Neuronal stem cell (in vitro differentiated cells): ENCODE results near the gene MYO9A.

Source experiments
- DNase-seq: peaks from one replicate; pipeline ENCODE4 v3.0.0-alpha.2; 2013; ENCODE audit warnings: low spot score
- H2AFZ ChIP-seq: one replicate; pipeline ENCODE4 v1.6.1; 2013; ENCODE audit warnings: mild to moderate bottlenecking, low read length, inconsistent platforms
- H2AK5ac ChIP-seq: 2 replicates; pipeline ENCODE4 v1.6.1; 2013; ENCODE audit warnings: low read depth, mild to moderate bottlenecking, inconsistent platforms, low read length, moderate library complexity, mixed read lengths
- H2BK120ac ChIP-seq: 2 replicates; pipeline ENCODE4 v1.6.1; 2013; ENCODE audit warnings: low read depth, mild to moderate bottlenecking, inconsistent platforms, low read length, moderate library complexity, mixed read lengths
- H2BK12ac ChIP-seq: one replicate; pipeline ENCODE4 v1.6.1; 2013; ENCODE audit warnings: low read length, inconsistent platforms
- H2BK15ac ChIP-seq: 2 replicates; pipeline ENCODE4 v1.6.1; 2013; ENCODE audit warnings: mild to moderate bottlenecking, low read length, inconsistent platforms, mixed read lengths
- H2BK5ac ChIP-seq: one replicate; pipeline ENCODE4 v1.6.1; 2013; ENCODE audit warnings: inconsistent platforms, mild to moderate bottlenecking, low read length, moderate library complexity
- H3K14ac ChIP-seq: one replicate; pipeline ENCODE4 v1.6.1; 2013; ENCODE audit warnings: low read length, inconsistent platforms
- H3K18ac ChIP-seq: 2 replicates; pipeline ENCODE4 v1.6.1; 2013; ENCODE audit warnings: low read length, inconsistent platforms
- H3K23ac ChIP-seq: 2 replicates; pipeline ENCODE4 v1.6.1; 2013; ENCODE audit warnings: low read depth, mild to moderate bottlenecking, mixed read lengths, low read length, inconsistent platforms; ENCODE audit not compliant: poor library complexity
- H3K27ac ChIP-seq: replicated peaks from 3 replicates; pipeline ENCODE4 v1.5.1; 2013; ENCODE audit warnings: low read length, inconsistent platforms
- H3K27me3 ChIP-seq, 3 experiments: 2 replicates each; pipeline ENCODE4 v1.6.1; 2013; ENCODE audit warnings: low read length in 3 of 3, mild to moderate bottlenecking in 2 of 3, inconsistent platforms in 1 of 3, low read depth in 1 of 3, mixed read lengths in 1 of 3, moderate library complexity in 1 of 3; ENCODE audit not compliant: control insufficient read depth in 3 of 3, insufficient read depth in 3 of 3
- H3K36me3 ChIP-seq, 2 donors: replicated peaks in 1 of 2; 2 replicates each; pipeline ENCODE4 v1.6.1; 2013; ENCODE audit warnings: low read length in 2 of 2; ENCODE audit not compliant: control insufficient read depth in 2 of 2, insufficient read depth in 2 of 2
- H3K4ac ChIP-seq: 2 replicates; pipeline ENCODE4 v1.6.1; 2013; ENCODE audit warnings: inconsistent platforms, mild to moderate bottlenecking, low read length, moderate library complexity
- H3K4me1 ChIP-seq, 2 donors: 1 replicate in 1 of 2; 2 replicates in 1 of 2; pipeline ENCODE4 v1.6.1; 2013; ENCODE audit warnings: low read length in 2 of 2, low read depth in 1 of 2; ENCODE audit not compliant: control insufficient read depth in 2 of 2, insufficient read depth in 1 of 2
- H3K4me2 ChIP-seq: one replicate; pipeline ENCODE4 v1.6.1; 2013; ENCODE audit warnings: mild to moderate bottlenecking, low read length, inconsistent platforms; ENCODE audit not compliant: insufficient read depth, poor library complexity, severe bottlenecking
- H3K4me3 ChIP-seq, 2 donors: 2 replicates each; pipeline ENCODE4 v1.5.1; 2013; ENCODE audit warnings: low read length in 2 of 2, mild to moderate bottlenecking in 2 of 2, inconsistent platforms in 1 of 2, moderate library complexity in 1 of 2
- H3K79me1 ChIP-seq: one replicate; pipeline ENCODE4 v1.6.1; 2013; ENCODE audit warnings: low read depth, mild to moderate bottlenecking, inconsistent platforms, low read length, moderate library complexity
- H3K9ac ChIP-seq: one replicate; pipeline ENCODE4 v1.6.1; 2013; ENCODE audit warnings: mild to moderate bottlenecking, low read depth, low read length, inconsistent platforms; ENCODE audit not compliant: poor library complexity
- H3K9me3 ChIP-seq, 2 donors: replicated peaks in 1 of 2; 2 replicates each; pipeline versions ENCODE3 to v1.6.1; 2013; ENCODE audit warnings: low read length in 2 of 2, mild to moderate bottlenecking in 2 of 2, inconsistent platforms in 1 of 2, low read depth in 1 of 2, mixed read lengths in 1 of 2, moderate library complexity in 1 of 2; ENCODE audit not compliant: control insufficient read depth in 2 of 2, insufficient read depth in 1 of 2
- H4K8ac ChIP-seq: one replicate; pipeline ENCODE4 v1.6.1; 2013; ENCODE audit warnings: low read depth, mild to moderate bottlenecking, inconsistent platforms, low read length, moderate library complexity
- H4K91ac ChIP-seq: one replicate; pipeline ENCODE4 v1.6.1; 2013; ENCODE audit warnings: low read length, low read depth, mild to moderate bottlenecking, inconsistent platforms; ENCODE audit not compliant: poor library complexity
- WGBS, 2 donors: extraction: QIAGEN DNeasy Blood & Tissue Kit; methylation state at CpG; one replicate each; pipeline ENCODE4 v1.1.7; 2013; ENCODE audit warnings: missing lambda C conversion rate in 2 of 2, mixed read lengths in 1 of 2; ENCODE audit not compliant: insufficient read length in 2 of 2, insufficient replicate concordance in 1 of 2; ENCODE audit errors: extremely low coverage in 2 of 2; 5-methylcytosine and 5-hydroxymethylcytosine counted together

MYO9A gene

DNA sequence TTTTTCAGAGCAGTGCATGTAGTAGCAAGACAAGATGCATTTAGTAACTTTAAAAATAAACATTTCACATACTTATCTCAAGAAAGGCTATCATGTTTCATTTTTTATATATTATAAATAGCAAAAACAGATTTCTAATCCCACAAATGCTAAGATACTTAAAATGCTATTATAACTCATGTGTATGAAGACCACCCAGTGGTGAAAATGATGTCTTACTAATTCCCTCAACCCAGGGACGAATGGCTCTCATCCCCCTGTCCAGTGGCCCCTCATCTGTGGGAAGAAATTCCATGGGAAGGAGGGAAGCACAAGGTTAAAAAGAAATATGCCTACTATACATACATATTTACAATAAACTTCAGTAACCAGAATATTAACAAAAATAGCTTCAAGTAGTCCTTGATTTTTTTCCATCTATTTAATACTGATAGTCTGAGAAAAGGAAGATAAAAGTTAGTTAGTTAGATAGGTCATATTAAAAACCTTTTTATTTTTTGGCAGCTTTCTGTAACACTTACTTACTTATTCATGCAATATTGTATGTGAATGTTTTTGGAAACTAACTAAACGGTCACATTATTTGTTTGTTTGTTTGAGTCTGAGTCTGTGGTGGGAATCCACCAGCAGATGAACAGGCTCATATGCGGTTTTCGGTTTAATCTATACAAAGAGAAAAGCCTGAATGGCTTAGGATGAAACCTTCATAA is 292.8 kb downstream of the MYO9A start:
- H3K23ac ChIP-seq, result no peak overlapping the region
- no CpG with 5 or more reads among the region's 4 CpGs for WGBS, 2 donors
- DNase-seq, result no peak
- H3K4me3 ChIP-seq, result no peak overlapping the region
- no peak overlapping the region for H2BK120ac ChIP-seq
- H2BK15ac ChIP-seq, result no peak overlapping the region
- H4K91ac ChIP-seq, result no peak overlapping the region
- H3K27ac ChIP-seq, result no peak overlapping the region
- H3K14ac ChIP-seq, result no peak overlapping the region
- H3K4ac ChIP-seq, result no peak overlapping the region
- no peak overlapping the region for H2AFZ ChIP-seq
- H3K27me3 ChIP-seq, result no peaks in the 10 kb centered on the region
- no peak overlapping the region for H2BK5ac ChIP-seq
- peaks cover 4 to 44% of the 10 kb centered on the region in 2 donors for H3K36me3 ChIP-seq
- H4K8ac ChIP-seq, result no peak overlapping the region
- H3K4me2 ChIP-seq, result no peak overlapping the region
- no peak overlapping the region for H2AK5ac ChIP-seq
- H3K79me1 ChIP-seq, result no peaks in the 10 kb centered on the region
- no peak overlapping the region for H3K18ac ChIP-seq
- H2BK12ac ChIP-seq, result no peak overlapping the region
- H3K4me1 ChIP-seq, result peaks cover 0 to 3% of the 10 kb centered on the region in 2 donors
- no peak overlapping the region for H3K9ac ChIP-seq
- peaks cover 8 to 32% of the 10 kb centered on the region in 2 donors for H3K9me3 ChIP-seq

DNA sequence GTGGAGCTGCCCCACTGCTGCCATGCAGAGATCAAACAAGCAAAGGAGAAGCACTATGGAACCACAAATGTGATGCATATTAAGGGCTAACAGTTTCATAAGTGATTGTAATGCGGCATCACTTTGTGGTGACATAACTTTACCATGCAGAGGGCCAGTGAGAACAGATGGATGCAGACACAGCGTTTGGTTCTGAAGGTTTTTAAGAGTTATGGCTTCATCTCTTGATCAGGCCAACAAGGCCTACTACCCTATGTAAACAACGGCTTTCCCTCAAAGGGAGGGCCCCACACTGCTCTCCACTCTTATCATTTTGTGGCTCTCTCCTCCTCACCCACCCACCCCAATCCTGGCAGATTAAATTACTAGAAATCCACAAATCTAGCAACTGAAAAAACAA is 294.1 kb downstream of the MYO9A start:
- Histone ChIP-seq H2AK5ac (no peak overlapping the region), H3K14ac (no peak overlapping the region), H3K79me1 (no peaks in the 10 kb centered on the region), H3K23ac (no peak overlapping the region), H2AFZ (no peak overlapping the region), H2BK12ac (no peak overlapping the region), H3K18ac (no peak overlapping the region), H3K9ac (no peak overlapping the region), H3K4ac (no peak overlapping the region), H3K36me3 (peaks cover 4 to 35% of the 10 kb centered on the region in 2 donors), H2BK5ac (no peak overlapping the region), H3K4me2 (no peak overlapping the region), H4K91ac (no peak overlapping the region), H4K8ac (no peak overlapping the region), H3K9me3 (peaks cover 11 to 40% of the 10 kb centered on the region in 2 donors), H2BK15ac (no peak overlapping the region), H3K4me3 (no peak overlapping the region), H3K27me3 (no peaks in the 10 kb centered on the region), H3K27ac (no peak overlapping the region), H2BK120ac (no peak overlapping the region), H3K4me1 (peaks cover 0 to 3% of the 10 kb centered on the region in 2 donors)
- no CpG with 5 or more reads among the region's 3 CpGs for WGBS, 2 donors
- DNase-seq, result no peak

DNA sequence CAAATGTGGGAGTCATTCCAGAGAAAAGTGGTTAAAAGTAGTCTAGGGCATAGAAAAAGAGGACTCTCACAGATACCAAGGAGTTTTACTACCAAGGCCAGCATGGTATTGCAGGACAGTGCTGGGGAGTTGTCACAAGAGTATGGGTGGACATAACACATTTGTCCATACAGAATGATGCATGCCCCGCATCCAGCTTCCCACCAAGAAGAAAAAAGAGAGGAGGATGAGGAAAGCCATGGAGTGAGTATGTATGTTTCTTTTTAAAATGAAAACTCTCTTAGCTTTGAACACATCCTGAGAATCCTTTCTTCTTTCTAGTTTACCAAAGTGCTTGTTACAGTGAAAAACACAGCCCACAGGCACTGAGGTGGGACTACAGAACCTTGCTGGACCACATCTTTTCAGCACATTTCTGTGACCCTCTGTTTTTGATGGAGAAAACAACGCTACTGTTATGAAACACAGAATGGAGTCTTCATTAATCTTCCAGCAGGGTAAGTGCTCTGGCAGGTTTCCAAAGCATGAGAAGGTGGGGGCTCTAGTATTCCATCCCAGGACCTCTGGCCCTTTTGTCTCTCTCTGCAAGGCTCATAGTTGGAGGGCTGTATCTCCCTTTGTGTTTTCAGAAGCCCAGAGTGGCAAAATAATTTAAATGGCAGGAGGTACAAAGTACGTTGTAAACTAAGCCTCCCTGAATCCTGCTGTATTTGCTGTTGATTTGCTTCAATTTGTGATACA is 294.9 kb downstream of the MYO9A start:
- Histone ChIP-seq H2BK15ac (no peak overlapping the region), H2BK120ac (no peak overlapping the region), H3K36me3 (peaks cover 4 to 32% of the 10 kb centered on the region in 2 donors), H3K9me3 (peaks cover 13 to 44% of the 10 kb centered on the region in 2 donors), H3K4ac (no peak overlapping the region), H4K8ac (no peak overlapping the region), H3K27me3 (no peaks in the 10 kb centered on the region), H3K4me1 (peaks cover 0 to 3% of the 10 kb centered on the region in 2 donors), H3K27ac (no peak overlapping the region), H3K79me1 (no peaks in the 10 kb centered on the region), H2AFZ (no peak overlapping the region), H2BK12ac (no peak overlapping the region), H2BK5ac (no peak overlapping the region), H3K4me2 (no peak overlapping the region), H3K14ac (no peak overlapping the region), H3K9ac (no peak overlapping the region), H3K23ac (no peak overlapping the region), H4K91ac (no peak overlapping the region), H3K18ac (no peak overlapping the region), H3K4me3 (no peak overlapping the region), H2AK5ac (no peak overlapping the region)
- DNase-seq, result no peak
- WGBS, 2 donors, result no CpG with 5 or more reads among the region's 3 CpGs

DNA sequence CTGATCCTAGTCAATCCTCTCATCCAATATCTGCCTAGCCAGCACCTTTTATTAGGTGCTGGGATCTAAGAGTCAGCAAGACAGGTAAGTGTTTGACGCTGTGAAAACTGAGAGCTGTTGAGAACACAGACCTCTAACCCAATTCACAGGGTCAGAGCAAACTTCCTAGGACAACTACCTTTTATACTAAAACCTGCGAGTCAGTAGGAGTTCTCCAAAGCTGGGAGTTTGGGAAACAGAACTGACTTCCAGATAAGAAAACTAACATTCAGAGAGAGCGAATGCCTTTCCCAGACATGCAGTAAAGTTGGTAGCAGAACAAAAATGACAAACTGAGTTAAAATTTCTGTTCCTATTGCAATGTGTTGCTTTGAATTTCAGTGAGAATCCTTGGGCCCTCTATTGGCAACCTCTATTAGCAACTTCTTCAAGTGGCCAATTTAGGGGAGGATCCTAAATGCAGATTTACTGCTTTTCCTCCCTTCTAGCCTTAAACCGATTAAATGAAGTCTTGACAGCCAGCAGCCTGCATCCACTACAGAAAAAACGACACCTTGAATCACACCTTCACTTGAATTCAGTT is 296.3 kb downstream of the MYO9A start:
- H2BK120ac ChIP-seq, result no peak overlapping the region
- H3K27ac ChIP-seq, result no peak overlapping the region
- H3K4ac ChIP-seq, result no peak overlapping the region
- H3K23ac ChIP-seq, result no peak overlapping the region
- peaks cover 2 to 18% of the 10 kb centered on the region in 2 donors for H3K36me3 ChIP-seq
- no peak overlapping the region for H3K4me3 ChIP-seq
- H2BK5ac ChIP-seq, result no peak overlapping the region
- no peak overlapping the region for H3K4me2 ChIP-seq
- WGBS, 2 donors, result no CpG with 5 or more reads among the region's 5 CpGs
- H2AFZ ChIP-seq, result no peak overlapping the region
- H3K14ac ChIP-seq, result no peak overlapping the region
- no peak overlapping the region for H2BK12ac ChIP-seq
- H3K27me3 ChIP-seq, result no peaks in the 10 kb centered on the region
- DNase-seq, result no peak
- no peak overlapping the region for H3K9ac ChIP-seq
- no peak overlapping the region for H2BK15ac ChIP-seq
- H3K4me1 ChIP-seq, result peaks cover 0 to 3% of the 10 kb centered on the region in 2 donors
- peaks cover 16 to 46% of the 10 kb centered on the region in 2 donors for H3K9me3 ChIP-seq
- no peak overlapping the region for H2AK5ac ChIP-seq
- H3K18ac ChIP-seq, result no peak overlapping the region
- no peak overlapping the region for H4K8ac ChIP-seq
- no peak overlapping the region for H4K91ac ChIP-seq
- no peaks in the 10 kb centered on the region for H3K79me1 ChIP-seq
